Measurements from ENCODE around the gene TNC. TPM values are rescaled to one million over a fixed set of nuclear protein-coding genes. Genes with fewer than 3 reads are reported as not detected.

Gene TNC
- total RNA-seq, 1 donor from 2014 or later: 5.1 TPM

DNA sequence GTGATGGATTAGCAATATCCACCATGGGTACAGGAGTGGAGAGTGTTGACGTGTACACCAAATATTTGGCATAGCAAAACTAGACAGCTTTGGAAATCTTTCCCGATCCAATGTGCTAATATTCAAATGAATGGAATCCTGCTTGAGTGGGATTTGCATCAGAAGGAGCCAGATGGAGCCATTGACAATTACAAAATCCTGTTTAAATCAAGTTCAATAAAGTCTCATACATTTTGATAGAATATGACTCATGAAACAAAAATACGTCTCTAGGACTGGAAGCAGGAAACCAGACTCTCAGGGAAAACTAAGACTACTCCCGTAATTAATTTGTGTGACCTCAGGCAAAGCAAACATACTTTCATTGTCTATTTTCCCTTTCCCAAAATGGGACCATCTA is 13.0 kb downstream of the TNC start:
- no peaks in the 10 kb centered on the region for H3K9me3 Mint-ChIP-seq (ENCODE audit: low read depth)
- TF ChIP-seq, protein P1, sequence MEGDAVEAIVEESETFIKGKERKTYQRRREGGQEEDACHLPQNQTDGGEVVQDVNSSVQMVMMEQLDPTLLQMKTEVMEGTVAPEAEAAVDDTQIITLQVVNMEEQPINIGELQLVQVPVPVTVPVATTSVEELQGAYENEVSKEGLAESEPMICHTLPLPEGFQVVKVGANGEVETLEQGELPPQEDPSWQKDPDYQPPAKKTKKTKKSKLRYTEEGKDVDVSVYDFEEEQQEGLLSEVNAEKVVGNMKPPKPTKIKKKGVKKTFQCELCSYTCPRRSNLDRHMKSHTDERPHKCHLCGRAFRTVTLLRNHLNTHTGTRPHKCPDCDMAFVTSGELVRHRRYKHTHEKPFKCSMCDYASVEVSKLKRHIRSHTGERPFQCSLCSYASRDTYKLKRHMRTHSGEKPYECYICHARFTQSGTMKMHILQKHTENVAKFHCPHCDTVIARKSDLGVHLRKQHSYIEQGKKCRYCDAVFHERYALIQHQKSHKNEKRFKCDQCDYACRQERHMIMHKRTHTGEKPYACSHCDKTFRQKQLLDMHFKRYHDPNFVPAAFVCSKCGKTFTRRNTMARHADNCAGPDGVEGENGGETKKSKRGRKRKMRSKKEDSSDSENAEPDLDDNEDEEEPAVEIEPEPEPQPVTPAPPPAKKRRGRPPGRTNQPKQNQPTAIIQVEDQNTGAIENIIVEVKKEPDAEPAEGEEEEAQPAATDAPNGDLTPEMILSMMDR (IDR thresholded peaks at IDR 0.05; ENCODE audit: unreplicated experiment): no peak
- peaks cover 12% of the 10 kb centered on the region for H3K4me1 Mint-ChIP-seq (ENCODE audit: low read depth)
- no peak overlapping the region for H3K27ac Mint-ChIP-seq
- H3K27me3 Mint-ChIP-seq: no peaks in the 10 kb centered on the region
- no peak for DNase-seq (ENCODE audit: low spot score, unreplicated experiment)
- no peaks in the 10 kb centered on the region for H3K36me3 Mint-ChIP-seq (ENCODE audit: insufficient read depth)
- H3K4me3 Mint-ChIP-seq (ENCODE audit: low read depth): no peak overlapping the region

DNA sequence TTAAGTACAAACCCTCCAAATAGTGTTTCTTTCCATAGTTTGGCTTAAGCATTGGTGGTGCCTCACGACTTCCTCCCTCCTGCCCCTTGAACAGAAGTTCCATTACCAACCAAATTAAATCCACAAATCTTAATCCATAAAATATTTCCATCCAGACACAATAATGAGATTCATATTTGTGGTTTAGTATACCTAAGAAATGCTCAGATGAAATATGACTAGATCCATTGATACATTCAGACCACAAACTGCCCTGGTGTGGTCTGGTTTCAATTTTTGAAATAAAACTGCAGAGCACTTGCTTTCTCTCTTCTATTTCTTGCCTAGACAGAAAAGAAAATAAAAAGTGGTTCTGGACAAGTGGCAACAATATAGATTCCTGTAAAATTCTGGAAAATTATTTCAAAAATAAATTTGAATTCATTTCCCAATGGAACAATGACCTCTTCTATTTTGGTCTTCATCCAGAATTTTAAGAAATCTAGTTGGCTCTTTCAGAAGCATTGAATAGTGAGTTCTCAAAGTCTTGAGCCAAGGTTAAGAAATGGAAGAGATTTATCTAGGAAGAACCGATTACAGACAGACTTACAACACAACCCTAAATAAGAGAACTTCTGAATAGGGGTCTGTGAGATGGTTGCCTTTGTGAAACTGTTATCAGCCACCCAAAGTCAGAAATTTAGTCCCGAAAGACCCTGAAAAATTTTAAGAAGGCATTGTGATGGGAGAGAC is 14.0 kb downstream of the TNC start:
- no peak overlapping the region for H3K4me3 Mint-ChIP-seq (ENCODE audit: low read depth)
- peaks cover 12% of the 10 kb centered on the region for H3K4me1 Mint-ChIP-seq (ENCODE audit: low read depth)
- DNase-seq (ENCODE audit: low spot score, unreplicated experiment): no peak
- no peaks in the 10 kb centered on the region for H3K9me3 Mint-ChIP-seq (ENCODE audit: low read depth)
- TF ChIP-seq, protein P1 (IDR thresholded peaks at IDR 0.05; ENCODE audit: unreplicated experiment): no peak
- H3K36me3 Mint-ChIP-seq (ENCODE audit: insufficient read depth): no peaks in the 10 kb centered on the region
- H3K27me3 Mint-ChIP-seq: no peaks in the 10 kb centered on the region
- no peak overlapping the region for H3K27ac Mint-ChIP-seq

DNA sequence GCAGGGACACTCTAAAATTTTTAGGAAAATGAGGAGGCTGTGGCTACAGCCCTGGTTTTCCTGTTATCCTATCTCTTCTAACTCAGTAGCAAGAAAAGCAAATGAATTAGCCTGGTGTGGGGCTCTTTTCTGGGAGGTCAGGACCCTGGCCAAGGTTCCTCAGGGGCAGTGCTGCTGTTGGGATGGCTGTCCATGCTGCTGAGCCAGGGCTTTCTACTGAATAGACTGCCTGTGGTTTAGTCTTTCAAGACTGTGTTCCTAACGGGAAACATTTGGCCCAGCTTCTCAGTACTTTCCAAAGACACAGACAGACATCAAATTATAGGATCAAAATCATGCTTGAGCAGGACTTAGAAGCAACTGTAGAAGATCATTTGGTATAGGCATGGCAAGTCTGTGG is 18.1 kb downstream of the TNC start:
- Mint-ChIP-seq H3K4me1 (ENCODE audit: low read depth) (no peaks in the 10 kb centered on the region), H3K36me3 (ENCODE audit: insufficient read depth) (no peaks in the 10 kb centered on the region), H3K27ac (no peak overlapping the region), H3K9me3 (ENCODE audit: low read depth) (no peaks in the 10 kb centered on the region), H3K4me3 (ENCODE audit: low read depth) (no peak overlapping the region), H3K27me3 (no peaks in the 10 kb centered on the region)
- TF ChIP-seq, protein P1 (IDR thresholded peaks at IDR 0.05; ENCODE audit: unreplicated experiment): no peak
- DNase-seq (ENCODE audit: low spot score, unreplicated experiment): no peak

DNA sequence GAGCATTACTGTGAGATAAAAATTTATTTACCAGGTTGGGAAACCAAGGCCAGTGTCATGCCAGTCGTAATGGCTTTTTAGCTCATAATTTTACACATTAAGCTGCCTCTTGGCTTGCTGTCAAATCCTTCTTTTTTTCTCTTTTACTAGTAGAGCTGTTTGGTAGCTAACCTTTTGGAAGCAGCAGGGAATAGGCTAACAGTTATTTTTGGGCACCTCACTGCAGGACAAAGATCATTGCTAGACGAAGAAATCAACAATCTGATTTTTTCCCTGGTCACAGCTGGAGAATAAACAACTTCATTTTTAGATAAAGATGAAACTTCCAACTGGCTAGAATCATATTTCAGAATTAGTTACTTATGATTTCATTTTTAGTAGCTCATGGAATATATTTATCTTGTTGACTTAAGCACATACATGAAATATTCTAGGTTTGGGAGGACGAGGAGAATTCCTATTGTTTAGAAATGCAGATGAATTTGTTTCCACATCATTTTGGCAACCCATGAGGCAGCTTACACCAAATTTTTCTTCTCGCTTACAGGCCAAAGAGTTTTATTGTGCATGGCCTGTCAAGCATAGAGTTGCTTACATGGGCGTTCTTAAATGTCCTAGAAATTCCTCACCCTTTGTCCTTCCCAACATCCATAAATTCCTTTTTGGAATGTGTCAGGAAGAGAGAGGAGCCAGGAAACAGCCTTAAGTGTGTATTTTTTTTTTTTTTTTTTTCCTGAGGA is 19.6 kb downstream of the TNC start:
- TF ChIP-seq, protein P1 (IDR thresholded peaks at IDR 0.05; ENCODE audit: unreplicated experiment): no peak
- Mint-ChIP-seq H3K4me3 (ENCODE audit: low read depth) (no peak overlapping the region), H3K27ac (no peak overlapping the region), H3K9me3 (ENCODE audit: low read depth) (no peaks in the 10 kb centered on the region), H3K4me1 (ENCODE audit: low read depth) (no peaks in the 10 kb centered on the region), H3K27me3 (no peaks in the 10 kb centered on the region), H3K36me3 (ENCODE audit: insufficient read depth) (no peaks in the 10 kb centered on the region)
- no peak for DNase-seq (ENCODE audit: low spot score, unreplicated experiment)

DNA sequence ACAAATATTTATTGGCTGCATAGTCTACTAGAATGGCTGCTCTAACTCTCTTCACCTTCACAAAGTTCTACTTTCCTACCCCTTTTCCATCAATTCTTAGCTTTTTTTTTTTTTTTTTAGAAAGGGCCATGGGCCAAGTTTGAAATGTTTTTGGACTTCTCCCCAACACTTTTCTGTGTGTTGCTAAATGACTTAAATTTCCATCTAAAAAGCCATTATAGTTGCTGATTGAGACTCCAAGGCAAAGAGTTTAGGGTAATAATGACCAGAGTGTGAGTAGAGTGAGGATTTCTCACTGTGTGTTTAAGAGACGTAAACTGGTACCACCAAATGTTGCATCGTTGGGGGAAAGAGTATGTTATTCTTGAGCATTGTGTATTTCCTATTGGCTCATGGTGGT is 24.4 kb downstream of the TNC start:
- Mint-ChIP-seq H3K27ac (no peak overlapping the region), H3K4me3 (ENCODE audit: low read depth) (no peak overlapping the region), H3K27me3 (peaks cover 5% of the 10 kb centered on the region), H3K36me3 (ENCODE audit: insufficient read depth) (no peaks in the 10 kb centered on the region), H3K4me1 (ENCODE audit: low read depth) (no peaks in the 10 kb centered on the region), H3K9me3 (ENCODE audit: low read depth) (no peaks in the 10 kb centered on the region)
- TF ChIP-seq, protein P1 (IDR thresholded peaks at IDR 0.05; ENCODE audit: unreplicated experiment): no peak
- DNase-seq (ENCODE audit: low spot score, unreplicated experiment): no peak

Data from progenitor cell of endocrine pancreas (in vitro differentiated cells).